NCI-H2227 treated with DMSO at 0.1 percent for 48 hours (cell line): ENCODE data around the gene GPC6.
"Not testable (repeated sequence)": the region's sequence is repeated elsewhere in the genome, so short reads cannot be mapped to it uniquely, and the experiment has no call there.

ENCODE experiments used
- DNase-seq: peaks from one replicate; lab custom pipeline; 2025; lab: John Stamatoyannopoulos, UW

The GPC6 gene

DNA sequence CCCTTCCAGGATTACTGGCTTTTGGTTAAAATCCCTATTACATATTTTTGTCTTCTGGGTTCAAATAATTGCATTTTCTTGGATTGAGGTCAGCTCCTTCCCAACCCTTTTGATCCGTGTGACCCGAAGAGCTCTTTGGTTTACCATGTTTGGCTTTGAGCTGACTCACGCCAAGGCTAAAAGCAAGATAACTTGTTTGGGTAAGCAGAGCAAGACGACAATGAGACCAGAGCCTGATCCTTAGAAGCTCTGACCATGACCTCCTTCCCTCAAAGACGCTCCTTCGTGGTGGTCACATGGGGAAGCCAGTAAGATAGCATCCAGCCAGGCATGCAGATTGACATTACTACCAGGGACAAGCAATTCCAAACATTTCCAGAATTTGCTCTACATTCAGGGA is 1099.0 kb downstream of the GPC6 start:
- DNase-seq = no peak

DNA sequence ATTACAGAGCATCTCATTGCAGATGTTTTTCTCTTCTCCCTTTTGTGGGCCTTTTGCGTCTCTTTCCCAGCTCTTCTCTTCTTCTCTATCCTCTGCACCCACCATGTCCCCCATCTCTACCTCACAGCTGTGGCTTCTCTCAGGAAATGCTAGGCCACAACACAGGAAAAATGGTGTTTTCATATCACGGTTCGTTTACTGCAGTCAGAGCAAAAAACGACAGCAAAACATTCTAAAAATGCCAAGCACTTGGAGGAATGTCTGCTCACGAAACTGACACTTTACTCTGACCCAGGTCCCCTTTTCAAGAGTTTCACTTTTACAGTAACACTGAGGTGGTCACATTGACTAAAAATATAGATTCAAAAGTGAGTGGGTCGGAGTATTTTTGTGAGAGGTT is 1100.7 kb downstream of the GPC6 start:
- no peak for DNase-seq

- no peak for DNase-seq
Observed at GRCh38 chr13:94328381-94329041, 1101.9 kb downstream of the GPC6 start.

GRCh38 chr13:94329277-94329676 is 1102.7 kb downstream of the GPC6 start:
- no peak for DNase-seq

DNA sequence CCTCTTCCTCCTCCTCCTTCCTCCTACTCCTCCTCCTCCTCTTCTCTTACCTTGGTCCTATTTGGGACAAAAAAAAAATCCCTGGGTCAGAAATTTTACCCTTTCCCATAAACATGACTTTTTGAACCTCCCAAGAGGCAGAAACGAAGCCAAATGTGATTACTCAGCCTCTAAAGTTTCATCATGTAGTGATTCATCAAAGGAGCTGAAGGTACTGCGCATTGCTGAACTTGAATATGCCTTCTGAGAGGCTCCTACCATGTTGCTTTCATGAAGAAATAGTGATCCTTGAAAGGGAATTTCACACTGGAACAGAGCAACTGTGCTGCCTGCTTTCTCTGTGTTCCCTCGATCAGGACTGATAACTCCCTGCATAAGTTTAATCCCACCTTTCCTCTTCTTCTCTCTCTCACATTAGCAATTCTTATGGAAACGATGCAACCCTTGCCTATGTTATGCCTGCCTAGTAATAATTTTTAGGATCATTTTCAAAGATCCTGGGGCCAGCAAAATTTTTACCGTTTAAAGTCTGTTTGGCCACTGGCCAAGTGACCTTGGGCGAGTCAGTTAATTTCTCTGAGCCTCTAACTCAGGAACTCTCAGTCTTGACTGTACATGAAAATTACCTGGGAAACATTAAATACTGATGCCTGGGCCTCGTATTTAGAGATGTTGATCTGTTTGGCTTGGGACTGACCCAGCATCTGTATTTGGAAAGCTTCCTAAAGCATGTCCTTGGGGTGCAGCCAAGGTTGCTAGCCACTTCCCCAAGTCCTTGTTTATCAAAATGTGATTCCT is 1103.3 kb downstream of the GPC6 start:
- DNase-seq = no peak

- DNase-seq = no peak
Observed at GRCh38 chr13:94330552-94331071, 1104.0 kb downstream of the GPC6 start.

GRCh38 chr13:94331281-94331680 is 1104.7 kb downstream of the GPC6 start:
- DNase-seq = no peak

GRCh38 chr13:94332359-94333096 is 1105.9 kb downstream of the GPC6 start:
- DNase-seq = no peak

GRCh38 chr13:94333131-94333820 is 1106.7 kb downstream of the GPC6 start:
- no peak for DNase-seq

GRCh38 chr13:94335761-94336526 is 1109.3 kb downstream of the GPC6 start:
- DNase-seq = no peak

GRCh38 chr13:94339116-94339687 is 1112.6 kb downstream of the GPC6 start:
- no peak for DNase-seq

- DNase-seq = no peak
Observed at GRCh38 chr13:94342436-94343242, 1116.0 kb downstream of the GPC6 start.

GRCh38 chr13:94343243-94343585 is 1116.6 kb downstream of the GPC6 start:
- DNase-seq = no peak

DNA sequence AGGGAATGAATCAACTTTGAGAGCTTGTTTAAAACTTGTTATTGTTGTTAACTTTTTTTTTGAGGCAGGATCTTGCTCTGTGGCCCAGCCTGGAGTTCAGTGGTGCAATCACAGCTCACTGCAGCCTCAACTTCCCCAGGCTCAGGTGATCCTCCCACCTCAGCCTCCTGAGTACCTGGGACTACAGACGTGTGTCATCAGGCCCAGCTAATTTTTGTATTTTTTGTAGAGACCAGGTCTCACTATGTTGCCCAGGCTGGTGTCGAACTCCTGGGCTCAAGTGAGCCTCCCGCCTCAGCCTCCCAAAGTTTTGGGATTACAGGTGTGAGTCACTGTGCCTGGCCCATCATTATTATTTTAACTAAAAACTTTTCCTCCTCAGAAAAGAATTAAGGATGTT is 1117.1 kb downstream of the GPC6 start:
- not testable (repeated sequence) for DNase-seq

- DNase-seq = no peak
Observed at GRCh38 chr13:94344126-94344818, 1117.7 kb downstream of the GPC6 start.

DNA sequence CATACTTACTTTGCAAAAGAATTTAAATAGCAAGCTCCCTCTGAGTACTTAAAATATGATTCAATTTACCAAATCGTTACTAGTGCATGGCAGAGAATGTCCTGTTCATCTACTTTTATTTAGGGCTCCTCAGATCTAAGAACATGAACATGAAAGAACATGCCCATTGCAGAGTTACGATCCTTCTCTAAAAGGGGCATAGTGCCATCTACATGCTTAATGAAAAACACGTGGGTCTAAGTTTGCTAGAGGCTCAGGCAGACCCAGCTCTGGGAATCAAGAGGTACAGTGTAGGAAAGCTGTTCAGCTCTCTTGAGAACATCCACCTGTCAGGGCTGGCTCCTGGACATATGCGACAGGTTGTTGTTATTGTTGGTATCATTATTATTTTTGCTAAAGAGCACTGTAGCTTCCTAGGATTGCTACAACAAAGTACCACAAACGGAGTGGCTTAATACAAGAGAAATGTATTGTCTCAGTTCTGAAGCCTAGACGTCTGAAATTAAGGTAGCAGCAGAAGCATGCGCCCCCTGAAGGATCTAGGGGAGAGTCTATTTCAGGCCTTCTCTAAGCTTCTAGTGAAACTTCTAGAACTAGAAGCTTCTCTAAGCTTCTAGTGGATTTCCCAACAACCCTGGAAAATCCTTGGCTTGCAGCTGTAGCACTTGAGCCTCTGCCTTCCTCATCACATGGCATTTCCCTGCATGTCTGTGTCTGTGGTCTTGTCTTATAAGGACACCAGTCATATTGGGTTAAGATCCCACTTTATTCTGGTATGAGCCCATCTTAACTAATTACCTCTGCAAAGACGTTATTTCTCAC is 1119.0 kb downstream of the GPC6 start:
- DNase-seq = no peak

DNA sequence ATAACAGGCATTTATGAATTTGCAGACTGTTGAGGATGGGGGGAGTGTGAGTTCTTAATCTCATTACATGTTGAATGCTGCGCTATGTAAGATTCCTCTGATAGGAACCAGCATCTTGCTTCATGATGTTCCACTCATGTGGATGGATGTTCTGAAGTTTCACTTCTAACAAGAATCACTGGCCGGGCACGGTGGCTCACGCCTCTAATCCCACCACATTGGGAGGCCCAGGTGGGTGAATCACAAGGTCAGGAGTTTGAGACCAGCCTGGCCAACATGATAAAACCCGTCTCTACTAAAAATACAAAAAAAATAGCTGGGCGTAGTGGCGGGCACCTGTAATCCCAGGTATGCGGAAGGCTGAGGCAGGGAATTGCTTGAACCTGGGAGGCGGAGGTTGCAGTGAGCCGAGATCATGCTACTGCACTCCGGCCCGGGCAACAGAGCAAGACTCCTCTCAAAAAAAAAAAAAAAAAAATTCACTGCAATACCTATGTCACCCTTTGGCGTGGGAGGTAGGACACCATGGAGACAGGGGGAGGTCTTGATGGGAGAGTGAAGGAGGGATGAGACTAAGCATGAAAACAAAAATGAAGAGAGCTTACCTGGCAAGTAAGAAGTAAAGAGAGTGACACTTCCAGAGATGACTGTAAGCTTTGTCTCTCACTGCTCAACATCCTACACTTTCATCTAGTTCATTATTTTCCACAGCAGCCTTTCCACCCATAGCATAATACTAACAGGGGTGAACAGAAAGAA is 1119.8 kb downstream of the GPC6 start:
- no peak for DNase-seq
